ENCODE measurements around the gene KMT2E.

Gene KMT2E

GRCh38 chr7:105122619-105123018 lies 108.6 kb downstream of the KMT2E start:
- Mint-ChIP-seq H3K9me3 (no peaks in the 10 kb centered on the region), H3K27ac (ENCODE audit: low read depth) (no peak overlapping the region), H3K4me3 (no peak overlapping the region), H3K4me1 (peaks cover 19% of the 10 kb centered on the region), H3K36me3 (ENCODE audit: insufficient read depth) (peaks cover 41% of the 10 kb centered on the region), H3K27me3 (no peaks in the 10 kb centered on the region)
- no peak for ATAC-seq (replicated peaks; ENCODE audit: extremely low read depth, poor library complexity, severe bottlenecking)
- no peak for DNase-seq (ENCODE audit: low spot score in 2 of 2)

- Mint-ChIP-seq H3K4me1 (peaks cover 12% of the 10 kb centered on the region), H3K27me3 (no peaks in the 10 kb centered on the region), H3K27ac (ENCODE audit: low read depth) (no peak overlapping the region), H3K9me3 (no peaks in the 10 kb centered on the region), H3K4me3 (no peak overlapping the region), H3K36me3 (ENCODE audit: insufficient read depth) (peaks cover 43% of the 10 kb centered on the region)
- no peak for DNase-seq (ENCODE audit: low spot score in 2 of 2)
- ATAC-seq (replicated peaks; ENCODE audit: extremely low read depth, poor library complexity, severe bottlenecking): no peak
These were observed 111.7 kb downstream of the KMT2E start for GRCh38 chr7:105125745-105126144.

- Mint-ChIP-seq H3K4me3 (no peak overlapping the region), H3K4me1 (peaks cover 18% of the 10 kb centered on the region), H3K9me3 (no peaks in the 10 kb centered on the region), H3K36me3 (ENCODE audit: insufficient read depth) (peaks cover 41% of the 10 kb centered on the region), H3K27ac (ENCODE audit: low read depth) (no peak overlapping the region), H3K27me3 (no peaks in the 10 kb centered on the region)
- DNase-seq (ENCODE audit: low spot score in 2 of 2) (no peak), ATAC-seq (replicated peaks; ENCODE audit: extremely low read depth, poor library complexity, severe bottlenecking) (no peak)
These were observed 112.5 kb downstream of the KMT2E start for GRCh38 chr7:105126436-105126975.

GRCh38 chr7:105127179-105127578 lies 113.2 kb downstream of the KMT2E start:
- Mint-ChIP-seq H3K27me3 (no peaks in the 10 kb centered on the region), H3K4me1 (peaks cover 15% of the 10 kb centered on the region), H3K4me3 (no peak overlapping the region), H3K27ac (ENCODE audit: low read depth) (no peak overlapping the region), H3K9me3 (no peaks in the 10 kb centered on the region), H3K36me3 (ENCODE audit: insufficient read depth) (peaks cover 41% of the 10 kb centered on the region)
- DNase-seq (ENCODE audit: low spot score in 2 of 2): no peak
- no peak for ATAC-seq (replicated peaks; ENCODE audit: extremely low read depth, poor library complexity, severe bottlenecking)

- Mint-ChIP-seq H3K4me3 (no peak overlapping the region), H3K27ac (ENCODE audit: low read depth) (no peak overlapping the region), H3K9me3 (no peaks in the 10 kb centered on the region), H3K4me1 (peaks cover 32% of the 10 kb centered on the region), H3K36me3 (ENCODE audit: insufficient read depth) (peaks cover 35% of the 10 kb centered on the region), H3K27me3 (no peaks in the 10 kb centered on the region)
- ATAC-seq (replicated peaks; ENCODE audit: extremely low read depth, poor library complexity, severe bottlenecking): no peak
- DNase-seq (ENCODE audit: low spot score in 2 of 2): no peak
These were observed 116.0 kb downstream of the KMT2E start for GRCh38 chr7:105130048-105130447.

GRCh38 chr7:105130580-105130979 lies 116.6 kb downstream of the KMT2E start:
- H3K4me3 Mint-ChIP-seq: no peak overlapping the region
- H3K27me3 Mint-ChIP-seq: no peaks in the 10 kb centered on the region
- no peak overlapping the region for H3K27ac Mint-ChIP-seq (ENCODE audit: low read depth)
- peaks cover 34% of the 10 kb centered on the region for H3K4me1 Mint-ChIP-seq
- no peaks in the 10 kb centered on the region for H3K9me3 Mint-ChIP-seq
- ATAC-seq (replicated peaks; ENCODE audit: extremely low read depth, poor library complexity, severe bottlenecking) (no peak), DNase-seq (ENCODE audit: low spot score in 2 of 2) (no peak)
- peaks cover 32% of the 10 kb centered on the region for H3K36me3 Mint-ChIP-seq (ENCODE audit: insufficient read depth)

- H3K27me3 Mint-ChIP-seq: no peaks in the 10 kb centered on the region
- no peak overlapping the region for H3K4me3 Mint-ChIP-seq
- ATAC-seq (replicated peaks; ENCODE audit: extremely low read depth, poor library complexity, severe bottlenecking) (no peak), DNase-seq (ENCODE audit: low spot score in 2 of 2) (no peak)
- peaks cover 34% of the 10 kb centered on the region for H3K4me1 Mint-ChIP-seq
- peaks cover 26% of the 10 kb centered on the region for H3K36me3 Mint-ChIP-seq (ENCODE audit: insufficient read depth)
- H3K27ac Mint-ChIP-seq (ENCODE audit: low read depth): peak overlapping the region; percentile 5
- H3K9me3 Mint-ChIP-seq: no peaks in the 10 kb centered on the region
These were observed 117.1 kb downstream of the KMT2E start for GRCh38 chr7:105131033-105131656.

DNA sequence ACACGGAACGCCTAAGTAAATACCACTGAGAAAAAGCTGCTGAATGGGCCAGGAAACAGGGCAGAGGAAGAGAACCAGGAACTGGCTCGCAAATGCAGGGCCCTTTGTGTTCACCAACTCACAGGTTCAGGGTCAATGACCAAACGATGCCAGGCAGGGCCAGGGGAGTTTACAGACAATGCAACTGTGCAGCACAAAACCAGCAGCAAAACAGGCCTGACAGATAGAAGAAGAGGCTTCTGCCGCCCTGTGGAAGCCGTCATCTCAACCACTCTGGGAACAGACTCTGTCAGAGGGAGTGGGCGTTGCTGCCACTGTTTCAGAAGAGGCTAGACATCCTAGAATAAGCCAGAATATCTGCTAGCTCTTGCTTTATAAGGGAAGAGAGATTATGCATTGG lies 117.9 kb downstream of the KMT2E start:
- no peak for ATAC-seq (replicated peaks; ENCODE audit: extremely low read depth, poor library complexity, severe bottlenecking)
- Mint-ChIP-seq H3K27me3 (no peaks in the 10 kb centered on the region), H3K4me3 (no peak overlapping the region), H3K9me3 (no peaks in the 10 kb centered on the region), H3K4me1 (peaks cover 38% of the 10 kb centered on the region), H3K27ac (ENCODE audit: low read depth) (peak overlapping the region; percentile 5), H3K36me3 (ENCODE audit: insufficient read depth) (peaks cover 23% of the 10 kb centered on the region)
- DNase-seq (ENCODE audit: low spot score in 2 of 2): no peak

- DNase-seq (ENCODE audit: low spot score in 2 of 2): no peak
- Mint-ChIP-seq H3K27me3 (no peaks in the 10 kb centered on the region), H3K36me3 (ENCODE audit: insufficient read depth) (peaks cover 23% of the 10 kb centered on the region), H3K4me3 (no peak overlapping the region), H3K27ac (ENCODE audit: low read depth) (no peak overlapping the region), H3K4me1 (peaks cover 40% of the 10 kb centered on the region), H3K9me3 (no peaks in the 10 kb centered on the region)
- no peak for ATAC-seq (replicated peaks; ENCODE audit: extremely low read depth, poor library complexity, severe bottlenecking)
These were observed 118.3 kb downstream of the KMT2E start for GRCh38 chr7:105132335-105132734.

- no peaks in the 10 kb centered on the region for H3K9me3 Mint-ChIP-seq
- ATAC-seq (replicated peaks; ENCODE audit: extremely low read depth, poor library complexity, severe bottlenecking) (no peak), DNase-seq (ENCODE audit: low spot score in 2 of 2) (no peak)
- H3K36me3 Mint-ChIP-seq (ENCODE audit: insufficient read depth): peaks cover 27% of the 10 kb centered on the region
- H3K4me1 Mint-ChIP-seq: peaks cover 43% of the 10 kb centered on the region
- H3K4me3 Mint-ChIP-seq: no peak overlapping the region
- H3K27ac Mint-ChIP-seq (ENCODE audit: low read depth): peak overlapping the region; percentile 80
- H3K27me3 Mint-ChIP-seq: no peaks in the 10 kb centered on the region
These were observed 118.8 kb downstream of the KMT2E start for GRCh38 chr7:105132835-105133234.

DNA sequence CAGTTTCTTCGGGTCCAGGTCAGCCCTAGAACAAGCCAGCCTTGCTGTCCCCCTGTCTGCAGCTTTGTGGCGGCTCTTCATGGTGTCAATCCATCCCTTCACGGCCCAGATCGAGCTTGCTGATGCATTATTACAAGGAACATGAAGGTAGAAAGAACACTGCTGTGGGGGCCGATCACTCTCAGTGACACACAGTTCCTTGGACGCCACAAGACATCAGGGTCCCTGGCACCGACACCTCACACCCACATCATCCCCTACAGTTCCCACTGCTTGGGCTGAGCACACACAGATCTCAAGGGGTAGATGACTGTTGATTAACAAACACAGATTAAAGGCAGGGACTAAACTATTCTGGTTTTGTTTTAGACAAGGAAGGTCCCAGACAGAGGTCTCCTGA lies 119.4 kb downstream of the KMT2E start:
- DNase-seq (ENCODE audit: low spot score in 2 of 2) (no peak), ATAC-seq (replicated peaks; ENCODE audit: extremely low read depth, poor library complexity, severe bottlenecking) (no peak)
- Mint-ChIP-seq H3K27me3 (no peaks in the 10 kb centered on the region), H3K9me3 (no peaks in the 10 kb centered on the region), H3K27ac (ENCODE audit: low read depth) (peak overlapping the region; percentile 80), H3K4me1 (peaks cover 49% of the 10 kb centered on the region), H3K4me3 (no peak overlapping the region), H3K36me3 (ENCODE audit: insufficient read depth) (peaks cover 30% of the 10 kb centered on the region)

DNA sequence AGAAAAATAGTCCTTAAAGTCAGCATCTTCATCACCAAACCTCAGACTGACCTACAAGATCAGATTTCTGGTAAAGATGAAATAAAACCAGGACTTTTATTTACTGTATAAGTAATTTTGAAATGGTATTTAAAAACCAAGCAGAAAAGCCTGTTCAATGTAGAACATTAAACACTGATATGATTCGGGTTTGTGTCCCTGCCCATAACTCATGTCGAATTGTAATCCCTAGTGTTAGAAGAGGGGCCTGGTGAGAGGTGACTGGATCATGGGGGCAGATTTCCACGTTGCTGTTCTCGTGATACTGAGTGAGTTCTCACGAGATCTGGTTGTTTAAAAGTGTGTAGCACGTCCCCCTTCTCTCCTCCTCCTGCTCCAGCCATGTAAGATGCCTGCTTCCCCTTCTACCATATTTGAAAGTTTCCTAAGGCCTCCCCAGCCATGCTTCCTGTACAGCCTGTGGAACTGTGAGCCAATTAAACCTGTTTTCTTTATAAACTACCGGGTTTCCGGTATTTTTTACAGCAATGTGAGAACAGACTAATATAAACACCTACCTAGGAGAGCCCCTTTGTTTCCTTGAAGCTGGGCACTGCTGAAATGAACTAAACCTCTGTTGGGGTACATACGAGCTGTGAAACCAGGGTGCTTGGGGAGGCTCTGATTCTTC lies 120.1 kb downstream of the KMT2E start:
- Mint-ChIP-seq H3K27me3 (no peaks in the 10 kb centered on the region), H3K9me3 (no peaks in the 10 kb centered on the region), H3K27ac (ENCODE audit: low read depth) (peak overlapping the region; percentile 80), H3K4me3 (no peak overlapping the region), H3K36me3 (ENCODE audit: insufficient read depth) (peaks cover 31% of the 10 kb centered on the region), H3K4me1 (peaks cover 53% of the 10 kb centered on the region)
- no peak for DNase-seq (ENCODE audit: low spot score in 2 of 2)
- no peak for ATAC-seq (replicated peaks; ENCODE audit: extremely low read depth, poor library complexity, severe bottlenecking)

GRCh38 chr7:105136221-105136620 lies 122.2 kb downstream of the KMT2E start:
- no peaks in the 10 kb centered on the region for H3K27me3 Mint-ChIP-seq
- peaks cover 34% of the 10 kb centered on the region for H3K36me3 Mint-ChIP-seq (ENCODE audit: insufficient read depth)
- H3K9me3 Mint-ChIP-seq: no peaks in the 10 kb centered on the region
- H3K4me1 Mint-ChIP-seq: peaks cover 47% of the 10 kb centered on the region
- ATAC-seq (replicated peaks; ENCODE audit: extremely low read depth, poor library complexity, severe bottlenecking) (no peak), DNase-seq (ENCODE audit: low spot score in 2 of 2) (no peak)
- H3K4me3 Mint-ChIP-seq: no peak overlapping the region
- H3K27ac Mint-ChIP-seq (ENCODE audit: low read depth): no peak overlapping the region

All from central memory CD8-positive, alpha-beta T cell (primary cell).